C4-2B (cell line): ENCODE data around the gene HLF.
A peak's percentile ranks its signal among the peaks of the same experiment; 100 is the strongest.

Experiments
- H3K27ac ChIP-seq: fragments of 450-650 bp; 2 replicates; pipeline ENCODE4 v1.5.1; 2017
- CTCF ChIP-seq: fragments of 450-650 bp; conservative IDR thresholded peaks from 2 replicates; pipeline ENCODE4 v1.5.1; 2017; ENCODE audit warnings: mild to moderate bottlenecking
- ZFX ChIP-seq: fragments of 450-650 bp; IDR thresholded peaks from 2 replicates; pipeline ENCODE4 v1.6.1; 2017

The HLF gene

GRCh38 chr17:55264278-55264644 is 499 bp upstream of the HLF start:
- TF ChIP-seq CTCF, result no peak
- no peak for TF ChIP-seq ZFX

GRCh38 chr17:55265311-55266021 is 706 bp downstream of the HLF start:
- TF ChIP-seq CTCF (no peak), ZFX (no peak)
- H3K27ac ChIP-seq, result peak overlapping the region; percentile 22

More at GRCh38 chr17:55264278-55264644, 499 bp upstream of the HLF start:
- H3K27ac ChIP-seq, result no peak overlapping the region

DNA sequence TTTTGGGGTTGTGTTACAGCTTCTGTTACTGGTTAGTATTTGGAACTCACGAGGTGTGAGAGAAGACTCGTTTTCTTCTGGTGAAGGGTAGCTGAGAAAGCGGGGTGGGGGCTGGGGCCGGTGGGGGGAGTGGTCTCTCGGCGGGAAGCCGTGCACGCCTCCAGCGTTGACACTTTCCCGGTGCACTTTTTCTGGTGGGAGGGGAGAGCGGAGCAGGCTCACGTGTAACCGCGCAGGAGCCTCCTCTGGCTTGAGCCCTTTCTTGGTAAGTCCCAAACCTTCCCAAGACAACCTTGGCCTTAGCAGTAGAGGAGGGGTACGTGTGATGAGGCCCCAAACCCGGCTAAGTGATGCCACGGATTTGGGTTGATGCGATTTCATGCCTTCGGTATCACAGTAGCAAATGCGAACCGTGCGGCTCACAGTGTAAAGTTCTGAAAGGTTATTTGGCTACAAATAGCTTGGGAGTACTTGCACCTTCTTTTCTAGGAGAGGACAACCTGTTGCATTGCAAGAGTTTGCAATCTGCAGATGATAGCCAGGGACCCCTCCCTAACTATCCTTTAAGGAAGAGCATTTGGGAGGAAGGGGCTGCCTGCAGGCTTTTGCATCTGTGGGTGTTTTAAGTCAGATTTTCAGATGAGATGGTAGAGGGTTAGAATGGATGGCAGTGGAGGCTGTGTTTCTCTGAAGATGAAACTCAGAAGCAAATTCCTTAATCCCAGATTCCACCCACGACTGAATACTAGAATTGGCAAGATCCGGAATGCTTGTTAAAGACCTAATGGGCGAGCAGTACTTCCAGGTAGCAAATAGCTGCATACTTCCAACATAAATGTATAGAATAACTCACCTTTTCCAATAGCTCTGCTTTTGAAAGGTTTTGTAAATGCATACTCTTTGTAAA is 1.5 kb downstream of the HLF start:
- H3K27ac ChIP-seq, result peak overlapping the region; percentile 22
- TF ChIP-seq ZFX, result no peak
- TF ChIP-seq CTCF, result no peak

- TF ChIP-seq ZFX, result no peak
- no peak for TF ChIP-seq CTCF
- H3K27ac ChIP-seq, result peak overlapping the region; percentile 30; the same call in 1 of the 2 replicates
These were observed 2.4 kb downstream of the HLF start for GRCh38 chr17:55266958-55267688.

GRCh38 chr17:55267777-55268648 is 3.3 kb downstream of the HLF start:
- peak overlapping the region; percentile 30 for H3K27ac ChIP-seq
- no peak for TF ChIP-seq CTCF
- no peak for TF ChIP-seq ZFX

GRCh38 chr17:55268649-55269480 is 4.1 kb downstream of the HLF start:
- H3K27ac ChIP-seq, result no peak overlapping the region
- TF ChIP-seq CTCF (no peak), ZFX (no peak)
